Activated naive CD8-positive, alpha-beta T cell treated with anti-CD3 and anti-CD28 coated beads, Interleukin-2, amount 50 U/mL, for 24 hours (primary cell): ENCODE data around the gene RPL13.

Experiments
- ATAC-seq: fragments of 150-1000 bp; cut with Tn5 transposase; one replicate; pipeline ENCODE4 v1.10.0; 2021
- DNase-seq: peaks from one replicate; pipeline ENCODE4 v3.0.0; 2021
- H3K27ac Mint-ChIP-seq: one replicate; pipeline ENCODE4 v1.8.0; 2021; ENCODE audit warnings: mild to moderate bottlenecking, mixed read lengths
- H3K27me3 Mint-ChIP-seq: one replicate; pipeline ENCODE4 v1.8.0; 2021; ENCODE audit warnings: mixed read lengths
- H3K36me3 Mint-ChIP-seq: one replicate; pipeline ENCODE4 v1.8.0; 2021; ENCODE audit warnings: low read depth, mixed read lengths
- H3K4me1 Mint-ChIP-seq: one replicate; pipeline ENCODE4 v1.8.0; 2021; ENCODE audit warnings: mixed read lengths
- H3K4me3 Mint-ChIP-seq: one replicate; pipeline ENCODE4 v1.8.0; 2021; ENCODE audit warnings: mild to moderate bottlenecking, moderate library complexity, mixed read lengths
- H3K9me3 Mint-ChIP-seq: one replicate; pipeline ENCODE4 v1.8.0; 2021; ENCODE audit warnings: mixed read lengths

RPL13 gene

GRCh38 chr16:89560378-89561141 lies at the start of gene RPL13:
RPL13 (plus strand) TSS chr16:89560682; CDS start chr16:89560960, 278 bp downstream.
- Mint-ChIP-seq H3K4me3 (peak within 1 kb of the TSS; percentile 97), H3K27me3 (no peaks in the 10 kb centered on the region), H3K36me3 (peaks cover 50% of the 10 kb centered on the region), H3K9me3 (no peaks in the 10 kb centered on the region), H3K4me1 (peaks cover 53% of the 10 kb centered on the region), H3K27ac (peak within 1 kb of the TSS; percentile 98)
- ATAC-seq (peak; percentile 83), DNase-seq (peak; percentile 92)

- Mint-ChIP-seq H3K27ac (no peak overlapping the region), H3K4me1 (peaks cover 27% of the 10 kb centered on the region), H3K4me3 (no peak overlapping the region), H3K9me3 (no peaks in the 10 kb centered on the region), H3K27me3 (no peaks in the 10 kb centered on the region), H3K36me3 (peaks cover 23% of the 10 kb centered on the region)
- DNase-seq (no peak), ATAC-seq (no peak)
Measured at GRCh38 chr16:89511374-89511773, 49.1 kb upstream of the RPL13 start.

- peaks cover 18% of the 10 kb centered on the region for H3K4me1 Mint-ChIP-seq
- H3K27me3 Mint-ChIP-seq = no peaks in the 10 kb centered on the region
- no peak for ATAC-seq
- H3K36me3 Mint-ChIP-seq = peaks cover 27% of the 10 kb centered on the region
- DNase-seq = no peak
- H3K9me3 Mint-ChIP-seq = no peaks in the 10 kb centered on the region
- H3K4me3 Mint-ChIP-seq = no peak overlapping the region
- H3K27ac Mint-ChIP-seq = no peak overlapping the region
Measured at GRCh38 chr16:89512453-89512852, 48.0 kb upstream of the RPL13 start.

- ATAC-seq (no peak), DNase-seq (no peak)
- Mint-ChIP-seq H3K27me3 (no peaks in the 10 kb centered on the region), H3K9me3 (no peaks in the 10 kb centered on the region), H3K27ac (no peak overlapping the region), H3K36me3 (peaks cover 25% of the 10 kb centered on the region), H3K4me3 (no peak overlapping the region), H3K4me1 (no peaks in the 10 kb centered on the region)
Measured at GRCh38 chr16:89517128-89517527, 43.4 kb upstream of the RPL13 start.

- no peak overlapping the region for H3K27ac Mint-ChIP-seq
- DNase-seq = no peak
- H3K4me3 Mint-ChIP-seq = no peak overlapping the region
- H3K4me1 Mint-ChIP-seq = no peaks in the 10 kb centered on the region
- H3K27me3 Mint-ChIP-seq = no peaks in the 10 kb centered on the region
- no peak for ATAC-seq
- peaks cover 28% of the 10 kb centered on the region for H3K36me3 Mint-ChIP-seq
- no peaks in the 10 kb centered on the region for H3K9me3 Mint-ChIP-seq
Measured at GRCh38 chr16:89519881-89520280, 40.6 kb upstream of the RPL13 start.

GRCh38 chr16:89522287-89522686 lies 38.2 kb upstream of the RPL13 start:
- H3K4me1 Mint-ChIP-seq = peaks cover 2% of the 10 kb centered on the region
- no peak overlapping the region for H3K4me3 Mint-ChIP-seq
- ATAC-seq (no peak), DNase-seq (no peak)
- H3K27me3 Mint-ChIP-seq = no peaks in the 10 kb centered on the region
- no peak overlapping the region for H3K27ac Mint-ChIP-seq
- H3K36me3 Mint-ChIP-seq = peaks cover 40% of the 10 kb centered on the region
- no peaks in the 10 kb centered on the region for H3K9me3 Mint-ChIP-seq

GRCh38 chr16:89523680-89524344 lies 36.7 kb upstream of the RPL13 start:
- ATAC-seq = no peak
- H3K27ac Mint-ChIP-seq = no peak overlapping the region
- peaks cover 2% of the 10 kb centered on the region for H3K4me1 Mint-ChIP-seq
- no peak for DNase-seq
- no peak overlapping the region for H3K4me3 Mint-ChIP-seq
- peaks cover 38% of the 10 kb centered on the region for H3K36me3 Mint-ChIP-seq
- no peaks in the 10 kb centered on the region for H3K27me3 Mint-ChIP-seq
- no peaks in the 10 kb centered on the region for H3K9me3 Mint-ChIP-seq

GRCh38 chr16:89525146-89525913 lies 35.2 kb upstream of the RPL13 start:
- Mint-ChIP-seq H3K27ac (no peak overlapping the region), H3K27me3 (no peaks in the 10 kb centered on the region)

GRCh38 chr16:89529097-89529496 lies 31.4 kb upstream of the RPL13 start:
- ATAC-seq (no peak), DNase-seq (no peak)
- Mint-ChIP-seq H3K27me3 (no peaks in the 10 kb centered on the region), H3K4me1 (peaks cover 11% of the 10 kb centered on the region), H3K9me3 (no peaks in the 10 kb centered on the region), H3K4me3 (no peak overlapping the region), H3K36me3 (peaks cover 51% of the 10 kb centered on the region), H3K27ac (no peak overlapping the region)

More at GRCh38 chr16:89525146-89525913, 35.2 kb upstream of the RPL13 start:
- DNase-seq (no peak), ATAC-seq (no peak)
- Mint-ChIP-seq H3K36me3 (peaks cover 46% of the 10 kb centered on the region), H3K9me3 (no peaks in the 10 kb centered on the region), H3K4me1 (peaks cover 2% of the 10 kb centered on the region), H3K4me3 (no peak overlapping the region)

GRCh38 chr16:89530401-89531381 lies 29.8 kb upstream of the RPL13 start:
- H3K27me3 Mint-ChIP-seq = no peaks in the 10 kb centered on the region
- peaks cover 25% of the 10 kb centered on the region for H3K4me1 Mint-ChIP-seq
- H3K9me3 Mint-ChIP-seq = no peaks in the 10 kb centered on the region
- peaks cover 56% of the 10 kb centered on the region for H3K36me3 Mint-ChIP-seq
- no peak overlapping the region for H3K27ac Mint-ChIP-seq
- no peak overlapping the region for H3K4me3 Mint-ChIP-seq
- no peak for DNase-seq
- ATAC-seq = no peak

- Mint-ChIP-seq H3K9me3 (no peaks in the 10 kb centered on the region), H3K4me3 (no peak overlapping the region), H3K27ac (no peak overlapping the region), H3K27me3 (no peaks in the 10 kb centered on the region), H3K4me1 (peaks cover 23% of the 10 kb centered on the region), H3K36me3 (peaks cover 46% of the 10 kb centered on the region)
- ATAC-seq (no peak), DNase-seq (no peak)
Measured at GRCh38 chr16:89531821-89532526, 28.5 kb upstream of the RPL13 start.

GRCh38 chr16:89534252-89534756 lies 26.2 kb upstream of the RPL13 start:
- Mint-ChIP-seq H3K27ac (peak overlapping the region; percentile 30), H3K4me1 (peaks cover 23% of the 10 kb centered on the region), H3K4me3 (no peak overlapping the region), H3K9me3 (no peaks in the 10 kb centered on the region), H3K36me3 (peaks cover 35% of the 10 kb centered on the region), H3K27me3 (no peaks in the 10 kb centered on the region)
- DNase-seq (peak; percentile 16), ATAC-seq (peak; percentile 30)

GRCh38 chr16:89536371-89536770 lies 24.1 kb upstream of the RPL13 start:
- Mint-ChIP-seq H3K9me3 (no peaks in the 10 kb centered on the region), H3K36me3 (peaks cover 28% of the 10 kb centered on the region), H3K27ac (no peak overlapping the region), H3K27me3 (no peaks in the 10 kb centered on the region), H3K4me3 (no peak overlapping the region), H3K4me1 (peaks cover 23% of the 10 kb centered on the region)
- ATAC-seq (no peak), DNase-seq (no peak)
